CD14-positive monocyte (primary cell): Measurements from ENCODE around the gene CNTNAP2. TPM values are rescaled to one million over a fixed set of nuclear protein-coding genes. Genes with fewer than 3 reads are reported as not detected.

Experiments used
- DNase-seq, 3 donors: peaks; one replicate each; pipeline ENCODE4 v3.0.0-alpha.2; 2011 to 2022
- H2AFZ ChIP-seq: 2 replicates; pipeline ENCODE4 v1.6.0; 2012; ENCODE audit warnings: mild to moderate bottlenecking, low read depth, low read length, inconsistent platforms; ENCODE audit not compliant: insufficient read depth, poor library complexity, severe bottlenecking
- H3K27ac ChIP-seq, 2 donors: 1 replicate in 1 of 2; 2 replicates in 1 of 2; pipeline ENCODE4 v1.5.1; 2012 to 2013; ENCODE audit warnings: low read length in 2 of 2, control low read depth in 1 of 2, inconsistent platforms in 1 of 2, low read depth in 1 of 2, mild to moderate bottlenecking in 1 of 2
- H3K27me3 ChIP-seq, 2 donors: one replicate each; pipeline versions ENCODE4 v1.6.0 to v1.6.1; 2011 to 2013; ENCODE audit warnings: low read length in 2 of 2; ENCODE audit not compliant: control insufficient read depth in 2 of 2, insufficient read depth in 2 of 2
- H3K36me3 ChIP-seq, 2 donors: replicated peaks in 1 of 2; 1 replicate in 1 of 2; 2 replicates in 1 of 2; pipeline versions ENCODE4 v1.5.1 to v1.6.1; 2012 to 2013; ENCODE audit warnings: low read length in 2 of 2, control low read depth in 1 of 2, inconsistent platforms in 1 of 2, mild to moderate bottlenecking in 1 of 2; ENCODE audit not compliant: insufficient read depth in 2 of 2, control insufficient read depth in 1 of 2
- H3K4me1 ChIP-seq, 2 donors: 1 replicate in 1 of 2; 2 replicates in 1 of 2; pipeline versions ENCODE4 v1.5.1 to v1.6.1; 2012 to 2013; ENCODE audit warnings: low read length in 2 of 2, control low read depth in 1 of 2, inconsistent platforms in 1 of 2, mild to moderate bottlenecking in 1 of 2, moderate library complexity in 1 of 2; ENCODE audit not compliant: insufficient read depth in 2 of 2, control insufficient read depth in 1 of 2
- H3K4me2 ChIP-seq: replicated peaks from 2 replicates; pipeline ENCODE3; 2012; ENCODE audit warnings: low read length, moderate library complexity, mild to moderate bottlenecking; ENCODE audit not compliant: poor library complexity, severe bottlenecking; ENCODE audit errors: extremely low read depth
- H3K4me3 ChIP-seq, 3 experiments: fragments of 200-600 bp in 1 of 3; sonication (generic) in 1 of 3; replicated peaks in 1 of 3; 1 replicate in 2 of 3; 2 replicates in 1 of 3; pipeline ENCODE4 v1.5.1; 2011 to 2013; ENCODE audit warnings: low read length in 3 of 3, mild to moderate bottlenecking in 3 of 3, control low read depth in 2 of 3, low read depth in 2 of 3, inconsistent platforms in 1 of 3, moderate library complexity in 1 of 3
- H3K79me2 ChIP-seq: 2 replicates; pipeline ENCODE4 v1.6.0; 2012; ENCODE audit warnings: mild to moderate bottlenecking, control low read depth, inconsistent platforms, low read length, moderate library complexity; ENCODE audit not compliant: insufficient read depth
- H3K9ac ChIP-seq: 2 replicates; pipeline ENCODE4 v1.6.0; 2017; ENCODE audit warnings: low read length, mild to moderate bottlenecking; ENCODE audit not compliant: insufficient read depth, poor library complexity, severe bottlenecking
- H3K9me3 ChIP-seq, 2 donors: replicated peaks in 1 of 2; 1 replicate in 1 of 2; 2 replicates in 1 of 2; pipeline versions ENCODE4 v1.5.1 to v1.6.1; 2012 to 2013; ENCODE audit warnings: low read length in 2 of 2, control low read depth in 1 of 2; ENCODE audit not compliant: control insufficient read depth in 1 of 2, insufficient read depth in 1 of 2
- H4K20me1 ChIP-seq: 2 replicates; pipeline ENCODE4 v1.6.0; 2012; ENCODE audit warnings: mild to moderate bottlenecking, low read length, control low read depth, moderate library complexity; ENCODE audit not compliant: insufficient read depth
- H3K27ac Mint-ChIP-seq, 7 donors: one replicate each; pipeline ENCODE4 v1.8.0; 2020; ENCODE audit warnings: mild to moderate bottlenecking in 7 of 7, mixed read lengths in 7 of 7, moderate library complexity in 6 of 7, inconsistent platforms in 2 of 7
- H3K27me3 Mint-ChIP-seq, 3 donors: one replicate each; pipeline ENCODE4 v1.8.0; 2021 to 2022; ENCODE audit warnings: low read depth in 3 of 3, mild to moderate bottlenecking in 3 of 3, mixed read lengths in 3 of 3, moderate library complexity in 3 of 3, inconsistent platforms in 1 of 3
- H3K36me3 Mint-ChIP-seq, 2 donors: one replicate each; pipeline ENCODE4 v1.8.0; 2020; ENCODE audit warnings: mixed read lengths in 2 of 2, inconsistent platforms in 1 of 2, mild to moderate bottlenecking in 1 of 2
- H3K4me1 Mint-ChIP-seq: one replicate; pipeline ENCODE4 v1.8.0; 2020; ENCODE audit warnings: mild to moderate bottlenecking, mixed read lengths
- H3K4me3 Mint-ChIP-seq, 2 donors: one replicate each; pipeline ENCODE4 v1.8.0; 2020; ENCODE audit warnings: mild to moderate bottlenecking in 2 of 2, mixed read lengths in 2 of 2, moderate library complexity in 1 of 2
- H3K9me3 Mint-ChIP-seq, 7 donors: one replicate each; pipeline ENCODE4 v1.8.0; 2020 to 2022; ENCODE audit warnings: mixed read lengths in 7 of 7, mild to moderate bottlenecking in 6 of 7, moderate library complexity in 6 of 7, inconsistent platforms in 2 of 7
- CTCF ChIP-seq: fragments of 200-600 bp; IDR thresholded peaks from one replicate; pipeline ENCODE4 v1.8.0; 2022; ENCODE audit warnings: antibody characterized with exemption, mild to moderate bottlenecking
- WGBS: methylation state at CpG from one replicate; pipeline ENCODE4 v1.1.5; 2013; ENCODE audit warnings: missing lambda C conversion rate; ENCODE audit not compliant: insufficient coverage; 5-methylcytosine and 5-hydroxymethylcytosine counted together
- intact Hi-C, 2 donors: fragments of 100-400 bp; cut with micrococcal nuclease; formaldehyde crosslinking; loops; one replicate each; pipeline versions ENCODE4 v1.15.0 to v1.15.1; 2023
- polyA plus RNA-seq, 3 donors: library from polyadenylated mRNA; depleted of rRNA in 1 of 3; unstranded in 2 of 3; stranded (reverse) in 1 of 3; fragments of 300-500 nt in 2 of 3; fragments of >200 nt in 1 of 3; fragmentation: Illumina TruSeq in 2 of 3; gene quantifications; 1 replicate in 2 of 3; 2 replicates in 1 of 3; pipeline ENCODE4 v1.2.3, GENCODE V29; 2012 to 2021

CNTNAP2 gene
- polyA plus RNA-seq, 3 donors, result 0.01 TPM; not detected in 2

GRCh38 chr7:148022832-148023231 lies 1906.2 kb downstream of the CNTNAP2 start:
- TF ChIP-seq CTCF, result no peak
- no peak overlapping the region for H3K4me2 ChIP-seq
- no peaks in the 10 kb centered on the region for H3K36me3 ChIP-seq
- H3K9me3 ChIP-seq, result peaks cover 0 to 7% of the 10 kb centered on the region in 2 donors
- H3K4me1 Mint-ChIP-seq, result no peaks in the 10 kb centered on the region
- peaks cover 1 to 9% (median 7%) of the 10 kb centered on the region in 7 donors for H3K9me3 Mint-ChIP-seq
- H3K27me3 Mint-ChIP-seq, result no peaks in the 10 kb centered on the region
- H3K4me3 ChIP-seq, result no peak overlapping the region
- no peak overlapping the region for H2AFZ ChIP-seq
- no peak overlapping the region for H3K4me3 Mint-ChIP-seq
- no peaks in the 10 kb centered on the region for H3K27me3 ChIP-seq
- intact Hi-C loops, result no loop called here
- no peak for DNase-seq
- no peak overlapping the region for H3K27ac Mint-ChIP-seq
- H3K36me3 Mint-ChIP-seq, result no peaks in the 10 kb centered on the region
- H3K79me2 ChIP-seq, result no peaks in the 10 kb centered on the region
- H3K4me1 ChIP-seq, result no peaks in the 10 kb centered on the region
- no peak overlapping the region for H3K9ac ChIP-seq
- WGBS, result 92% methylated on average over 7 of the region's 9 CpGs
- H4K20me1 ChIP-seq, result no peaks in the 10 kb centered on the region
- H3K27ac ChIP-seq, result no peak overlapping the region

- intact Hi-C loops, result no loop called here
- Histone ChIP-seq H3K4me3 (no peak overlapping the region), H3K27ac (no peak overlapping the region), H3K27me3 (no peaks in the 10 kb centered on the region), H3K4me2 (no peak overlapping the region), H3K79me2 (no peaks in the 10 kb centered on the region), H2AFZ (no peak overlapping the region), H3K4me1 (no peaks in the 10 kb centered on the region), H3K9me3 (peaks cover 0 to 2% of the 10 kb centered on the region in 2 donors), H4K20me1 (no peaks in the 10 kb centered on the region), H3K36me3 (no peaks in the 10 kb centered on the region), H3K9ac (no peak overlapping the region)
- no peak for TF ChIP-seq CTCF
- no peak for DNase-seq
- Mint-ChIP-seq H3K4me1 (no peaks in the 10 kb centered on the region), H3K27me3 (no peaks in the 10 kb centered on the region), H3K9me3 (peaks cover 2 to 10% (median 5%) of the 10 kb centered on the region in 7 donors), H3K36me3 (no peaks in the 10 kb centered on the region), H3K4me3 (no peak overlapping the region), H3K27ac (no peak overlapping the region)
- WGBS, result 83% methylated on average over 1 of the region's 5 CpGs
Observed at GRCh38 chr7:148026713-148027112, 1910.1 kb downstream of the CNTNAP2 start.
